ENCODE results near the gene SEPTIN8.
A peak's percentile ranks its signal among the peaks of the same experiment; 100 is the strongest.

- TF ChIP-seq CTCF (IDR thresholded peaks at IDR 0.05; ENCODE audit: control extremely low read depth in 1 of 3, insufficient read depth in 1 of 3, low read depth in 1 of 3, low read length in 3 of 3): no peak
- TF ChIP-seq POLR2A (IDR thresholded peaks at IDR 0.05; ENCODE audit: control extremely low read depth in 1 of 2, low read depth in 2 of 2, low read length in 2 of 2): no peak
- no peak for TF ChIP-seq JUND (IDR thresholded peaks at IDR 0.05; ENCODE audit: low read length)
- TF ChIP-seq SIX5 (IDR thresholded peaks at IDR 0.05; ENCODE audit: low read depth, low read length): no peak
- TF ChIP-seq EZH2 (IDR thresholded peaks at IDR 0.05; ENCODE audit: low read depth, low read length, severe bottlenecking): peak; percentile 93
- peak; percentile 96 for TF ChIP-seq E2F6 (IDR thresholded peaks at IDR 0.05)
- 0 out of 2 replicates have a peak, but pooled peaks have one; percentile 34 for TF ChIP-seq GABPA (IDR thresholded peaks at IDR 0.05; ENCODE audit: borderline replicate concordance, insufficient read depth, low read length)
- TF ChIP-seq BACH1 (IDR thresholded peaks at IDR 0.05; ENCODE audit: low read length): no peak
These were observed 29.2 kb downstream of the SEPTIN8 start for GRCh38 chr5:132747616-132748440.

Data from H1 (cell line).